Ovary (tissue), 3 donors: ENCODE results near the gene ACACB.

ENCODE experiments used
- CTCF ChIP-seq, 3 donors: fragments of 450-650 bp in 2 of 3; fragments of 200-600 bp in 1 of 3; IDR thresholded peaks; one replicate each; pipeline versions ENCODE4 v1.5.1 to v1.8.0; 2016 to 2022; ENCODE audit warnings: antibody characterized with exemption in 3 of 3, mild to moderate bottlenecking in 1 of 3
- EP300 ChIP-seq: sonication (generic); formaldehyde crosslinking; IDR thresholded peaks from one replicate; pipeline ENCODE4 v1.6.1; 2017; ENCODE audit warnings: antibody characterized with exemption
- POLR2A ChIP-seq: fragments of 450-650 bp; IDR thresholded peaks from one replicate; pipeline ENCODE4 v1.6.1; 2017; ENCODE audit warnings: antibody characterized with exemption, mild to moderate bottlenecking, moderate library complexity
- donor health status: DM: no; HTN: no; CAD: no.

- TF ChIP-seq POLR2A (no peak), CTCF (IDR thresholded peaks at IDR 0.05) (no peak), EP300 (no peak)
Observed at GRCh38 chr12:109241936-109242335, 125.5 kb downstream of the ACACB start.
